Erythroblast (primary cell): ENCODE data around the gene ZMYM4.

Experiments
- GATA1 ChIP-seq: IDR thresholded peaks from 2 replicates; pipeline ENCODE4 v1.6.1; 2011; ENCODE audit warnings: low read depth, mild to moderate bottlenecking, control low read depth, low read length, moderate library complexity
- POLR2A ChIP-seq: IDR thresholded peaks from 2 replicates; pipeline ENCODE4 v1.6.1; 2011; ENCODE audit warnings: mild to moderate bottlenecking, low read length

DNA sequence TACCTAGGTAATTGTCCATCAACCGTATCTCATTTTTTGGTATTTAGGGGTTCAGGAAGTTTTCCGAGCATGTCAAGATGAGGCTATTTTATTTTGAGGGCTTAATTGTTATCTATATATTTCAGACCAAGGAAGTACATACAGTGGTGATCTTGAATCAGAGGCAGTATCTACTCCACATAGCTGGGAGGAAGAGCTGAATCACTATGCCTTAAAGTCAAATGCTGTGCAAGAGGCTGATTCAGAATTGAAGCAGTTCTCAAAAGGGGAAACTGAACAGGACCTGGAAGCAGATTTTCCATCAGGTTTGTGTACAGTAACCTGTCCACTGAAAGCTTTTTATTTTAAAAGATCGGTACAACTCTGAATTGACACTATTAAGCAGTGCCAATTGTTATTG lies 130.2 kb downstream of the ZMYM4 start:
- no peak for TF ChIP-seq POLR2A
- TF ChIP-seq GATA1, result no peak
